ENCODE results near the gene LRRTM4.

DNA sequence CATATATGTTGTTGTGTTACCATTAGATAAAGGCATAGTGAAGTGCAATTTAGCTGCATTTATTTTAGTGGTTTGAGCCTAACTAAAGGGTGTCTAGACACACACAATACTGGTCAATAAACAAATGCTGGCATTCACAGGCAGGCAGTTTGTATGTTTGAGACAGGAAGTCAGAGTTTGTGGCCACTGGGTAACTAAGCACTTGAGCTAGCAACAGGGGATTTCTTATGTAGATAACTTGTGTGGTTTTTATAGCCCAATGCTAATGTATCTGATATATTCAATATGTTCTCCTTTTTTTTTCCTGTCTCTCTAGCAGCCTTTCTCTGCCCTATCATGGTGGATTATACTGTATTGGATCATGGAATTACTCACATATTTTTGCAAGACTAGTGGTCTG is 38.1 kb downstream of the LRRTM4 start:
- TF ChIP-seq POLR2AphosphoS5 (IDR thresholded peaks at IDR 0.05) (no peak), EP300 (IDR thresholded peaks at IDR 0.05) (no peak)

Data from upper lobe of left lung (tissue), 4 donors.